IMR-90 (cell line): ENCODE measurements around the gene DDX53. TPM values are rescaled to one million over a fixed set of nuclear protein-coding genes. Genes with fewer than 3 reads are reported as not detected.

Experiments
- ATAC-seq: fragments of 200-7000 bp; cut with Tn5 transposase; 2 replicates; pipeline ENCODE4 v1.9.1; 2020; ENCODE audit warnings: low read depth, mild to moderate bottlenecking, moderate library complexity
- BruUV-seq: library from RNA; stranded (reverse); fragments of 400-500 nt; replicated peaks from 2 replicates; lab custom pipeline; 2021; lab: Mats Ljungman, UMichigan
- CTCF ChIA-PET: fragments of 300-600 bp; formaldehyde crosslinking; extraction: SDS; loops from one replicate; lab custom pipeline; 2021; ENCODE audit warnings: antibody characterized with exemption; lab: Yijun Ruan, JAX
- POLR2A ChIA-PET: fragments of 300-600 bp; sonication (Branson Sonifier 250); formaldehyde crosslinking; loops from one replicate; lab custom pipeline; 2022; ENCODE audit warnings: antibody characterized with exemption; ENCODE audit not compliant: unreplicated experiment; lab: Charles Lee
- DNase-seq: peaks from one replicate; pipeline ENCODE4 v3.0.0; 2013
- H2AFZ ChIP-seq: replicated peaks from 2 replicates; pipeline ENCODE3; 2013; ENCODE audit warnings: low read length, mild to moderate bottlenecking; ENCODE audit not compliant: poor library complexity
- H2AK5ac ChIP-seq: 2 replicates; pipeline ENCODE4 v1.6.1; 2013; ENCODE audit warnings: low read depth, low read length, inconsistent platforms
- H2AK9ac ChIP-seq: replicated peaks from 2 replicates; pipeline ENCODE3; 2013; ENCODE audit warnings: mild to moderate bottlenecking, low read depth, low read length, moderate library complexity; ENCODE audit not compliant: poor library complexity
- H2BK120ac ChIP-seq: 2 replicates; pipeline ENCODE4 v1.6.1; 2013; ENCODE audit warnings: low read depth, low read length, inconsistent platforms
- H2BK15ac ChIP-seq: 3 replicates; pipeline ENCODE4 v1.6.1; 2013; ENCODE audit warnings: low read depth, low read length, inconsistent platforms
- H2BK20ac ChIP-seq: 2 replicates; pipeline ENCODE4 v1.6.1; 2013; ENCODE audit warnings: low read depth, mild to moderate bottlenecking, inconsistent platforms, low read length, moderate library complexity
- H2BK5ac ChIP-seq: 2 replicates; pipeline ENCODE4 v1.6.1; 2013; ENCODE audit warnings: mild to moderate bottlenecking, low read depth, low read length, inconsistent platforms; ENCODE audit not compliant: poor library complexity, severe bottlenecking
- H3K14ac ChIP-seq: replicated peaks from 2 replicates; pipeline ENCODE4 v1.6.1; 2013; ENCODE audit warnings: low read depth, low read length, inconsistent platforms
- H3K18ac ChIP-seq: 2 replicates; pipeline ENCODE4 v1.6.1; 2013; ENCODE audit warnings: low read depth, low read length, control low read depth
- H3K23ac ChIP-seq: 2 replicates; pipeline ENCODE4 v1.6.1; 2013; ENCODE audit warnings: low read depth, low read length, inconsistent platforms
- H3K27ac ChIP-seq: 2 replicates; pipeline ENCODE4 v1.5.1; 2013; ENCODE audit warnings: mild to moderate bottlenecking, control low read depth, low read length; ENCODE audit not compliant: insufficient read depth
- H3K27me3 ChIP-seq: 2 replicates; pipeline ENCODE4 v1.6.1; 2013; ENCODE audit warnings: low read length; ENCODE audit not compliant: control insufficient read depth, insufficient read depth
- H3K36me3 ChIP-seq: 2 replicates; pipeline ENCODE4 v1.6.1; 2013; ENCODE audit warnings: low read length, mixed read lengths; ENCODE audit not compliant: control insufficient read depth, insufficient read depth
- H3K4ac ChIP-seq: 2 replicates; pipeline ENCODE4 v1.6.1; 2013; ENCODE audit warnings: low read depth, low read length, inconsistent platforms
- H3K4me1 ChIP-seq: 2 replicates; pipeline ENCODE4 v1.6.1; 2013; ENCODE audit warnings: low read length, mixed read lengths; ENCODE audit not compliant: control insufficient read depth, insufficient read depth
- H3K4me2 ChIP-seq: 2 replicates; pipeline ENCODE4 v1.6.1; 2013; ENCODE audit warnings: low read depth, mild to moderate bottlenecking, control low read depth, low read length, moderate library complexity
- H3K4me3 ChIP-seq: 2 replicates; pipeline ENCODE4 v1.5.1; 2013; ENCODE audit warnings: low read depth, mild to moderate bottlenecking, control low read depth, low read length, moderate library complexity; ENCODE audit not compliant: insufficient read depth
- H3K56ac ChIP-seq: 2 replicates; pipeline ENCODE4 v1.6.1; 2013; ENCODE audit warnings: low read length, inconsistent platforms; ENCODE audit not compliant: insufficient read depth; ENCODE audit errors: extremely low read depth
- H3K79me1 ChIP-seq, 2 experiments: 2 replicates each; pipeline ENCODE4 v1.6.1; 2013; ENCODE audit warnings: low read length in 2 of 2, inconsistent platforms in 1 of 2, low read depth in 1 of 2
- H3K9ac ChIP-seq: 2 replicates; pipeline ENCODE4 v1.6.1; 2013; ENCODE audit warnings: low read depth, low read length, control low read depth
- H3K9me1 ChIP-seq: 2 replicates; pipeline ENCODE4 v1.6.1; 2013; ENCODE audit warnings: low read length, inconsistent platforms; ENCODE audit not compliant: insufficient read depth
- H3K9me3 ChIP-seq: 2 replicates; pipeline ENCODE4 v1.6.1; 2013; ENCODE audit warnings: low read length; ENCODE audit not compliant: control insufficient read depth, insufficient read depth
- H4K20me1 ChIP-seq: 2 replicates; pipeline ENCODE4 v1.6.1; 2013; ENCODE audit warnings: low read length, inconsistent platforms; ENCODE audit not compliant: insufficient read depth
- H4K5ac ChIP-seq: 2 replicates; pipeline ENCODE4 v1.6.1; 2013; ENCODE audit warnings: mild to moderate bottlenecking, low read depth, low read length, control low read depth
- H4K8ac ChIP-seq, 2 experiments: 2 replicates each; pipeline ENCODE4 v1.6.1; 2013; ENCODE audit warnings: low read depth in 2 of 2, low read length in 2 of 2, control low read depth in 1 of 2, inconsistent platforms in 1 of 2
- H4K91ac ChIP-seq: 2 replicates; pipeline ENCODE4 v1.6.1; 2013; ENCODE audit warnings: low read depth, low read length, inconsistent platforms; ENCODE audit not compliant: insufficient read depth
- BHLHE40 ChIP-seq: fragments of 150-350 bp; IDR thresholded peaks from 2 replicates; pipeline ENCODE4 v1.6.1; 2016; ENCODE audit warnings: mild to moderate bottlenecking, low read depth, low read length
- CEBPB ChIP-seq: IDR thresholded peaks from 2 replicates; pipeline ENCODE4 v1.6.1; 2012; ENCODE audit warnings: low read depth, low read length, improper control_type of control experiment
- CTCF ChIP-seq: conservative IDR thresholded peaks from 2 replicates; pipeline ENCODE4 v1.5.1; 2012; ENCODE audit warnings: mild to moderate bottlenecking, low read depth, low read length, improper control_type of control experiment
- ELK1 ChIP-seq: fragments of 150-350 bp; IDR thresholded peaks from 2 replicates; pipeline ENCODE4 v1.6.1; 2016; ENCODE audit warnings: low read depth, mild to moderate bottlenecking, low read length, moderate library complexity, borderline replicate concordance
- FOS ChIP-seq: fragments of 150-350 bp; IDR thresholded peaks from 2 replicates; pipeline ENCODE4 v1.6.1; 2016; ENCODE audit warnings: low read depth, low read length
- MAFK ChIP-seq: IDR thresholded peaks from 2 replicates; pipeline ENCODE4 v1.6.1; 2012; ENCODE audit warnings: low read depth, low read length, improper control_type of control experiment
- MAZ ChIP-seq: IDR thresholded peaks from 2 replicates; pipeline ENCODE4 v1.6.1; 2012; ENCODE audit warnings: low read depth, mild to moderate bottlenecking, low read length, improper control_type of control experiment, moderate library complexity, borderline replicate concordance
- NFE2L2 ChIP-seq: fragments of 150-350 bp; IDR thresholded peaks from 2 replicates; pipeline ENCODE4 v1.6.1; 2016; ENCODE audit warnings: low read depth, mild to moderate bottlenecking, low read length
- POLR2A ChIP-seq: IDR thresholded peaks from 2 replicates; pipeline ENCODE4 v1.6.1; 2012; ENCODE audit warnings: mild to moderate bottlenecking, low read depth, low read length
- RCOR1 ChIP-seq: IDR thresholded peaks from 2 replicates; pipeline ENCODE4 v1.6.1; 2012; ENCODE audit warnings: mild to moderate bottlenecking, low read length, improper control_type of control experiment; ENCODE audit not compliant: insufficient replicate concordance
- RFX5 ChIP-seq: IDR thresholded peaks from 2 replicates; pipeline ENCODE4 v1.8.0; 2012; ENCODE audit warnings: low read depth, mild to moderate bottlenecking, low read length, moderate library complexity
- SMC3 ChIP-seq: fragments of 150-350 bp; IDR thresholded peaks from 2 replicates; pipeline ENCODE4 v1.6.1; 2016; ENCODE audit warnings: low read depth, mild to moderate bottlenecking, antibody characterized with exemption, low read length, moderate library complexity
- USF2 ChIP-seq: fragments of 150-350 bp; IDR thresholded peaks from 2 replicates; pipeline ENCODE4 v1.6.1; 2017; ENCODE audit warnings: mild to moderate bottlenecking, antibody characterized with exemption, low read length, low read depth
- WGBS, 2 experiments: methylation state at CpG; one replicate each; pipeline versions ENCODE4 v1.1.5 to v1.1.7; 2013; ENCODE audit warnings: missing lambda C conversion rate in 2 of 2; ENCODE audit not compliant: insufficient read length in 1 of 2; ENCODE audit errors: extremely low coverage in 2 of 2; 5-methylcytosine and 5-hydroxymethylcytosine counted together
- dilution Hi-C: fragments of 300-500 bp; cut with HindIII; formaldehyde crosslinking; loops from one replicate; pipeline ENCODE4 v1.14.3; 2018; ENCODE audit warnings: low sequenced_read_pairs; ENCODE audit not compliant: unreplicated experiment
- in situ Hi-C: fragments of 300-500 bp; cut with MboI; formaldehyde crosslinking; loops from 3 replicates; pipeline ENCODE4 v1.14.3; 2019; ENCODE audit warnings: low sequenced_read_pairs, inconsistent platforms, mixed read lengths
- intact Hi-C: fragments of 100-400 bp; cut with micrococcal nuclease; formaldehyde crosslinking; loops from 2 replicates; pipeline ENCODE4 v1.10.0; 2022
- polyA plus RNA-seq, 3 experiments: library from polyadenylated mRNA; depleted of rRNA; stranded (reverse); fragments of >200 nt; gene quantifications; 2 replicates each; pipeline ENCODE4 v1.2.3, GENCODE V29; 2012; ENCODE audit warnings: low replicate concordance in 1 of 3
- total RNA-seq: library from RNA; depleted of rRNA; stranded (reverse); fragments of >200 nt; gene quantifications from 2 replicates; pipeline ENCODE4 v1.2.3, GENCODE V29; 2012

DDX53 gene
- total and polyA plus RNA-seq, 2 of the 4 experiments (the other 2 are of a cell fraction): not detected

GRCh38 chrX:23012162-23012561 lies 12.4 kb downstream of the DDX53 start:
- POLR2A ChIA-PET: no interaction called here
- no TSS peak for BruUV-seq

More at GRCh38 chrX:23012162-23012561, 12.4 kb downstream of the DDX53 start:
- H2BK20ac ChIP-seq: no peak overlapping the region
- CTCF ChIA-PET: interaction anchor here (1.1 kb wide), 1 partner anchor 27 kb away, joined by 3 read pairs; no protein-coding TSS in a partner anchor
- H3K9ac ChIP-seq: no peak overlapping the region
- intact Hi-C loops: no loop called here
- no peaks in the 10 kb centered on the region for H3K9me3 ChIP-seq
- H3K56ac ChIP-seq: no peak overlapping the region
- no peak overlapping the region for H3K4ac ChIP-seq
- TF ChIP-seq ELK1: no peak
- no peak for TF ChIP-seq RCOR1
- TF ChIP-seq MAFK: no peak
- no peak for TF ChIP-seq FOS
- TF ChIP-seq NFE2L2: no peak
- no peak for TF ChIP-seq RFX5
- TF ChIP-seq CEBPB: no peak
- TF ChIP-seq CTCF: no peak
- no peak for TF ChIP-seq POLR2A
- no peak for TF ChIP-seq MAZ
- TF ChIP-seq SMC3: no peak
- no peak for TF ChIP-seq BHLHE40
- no peak for TF ChIP-seq USF2
- H2AFZ ChIP-seq: no peak overlapping the region
- no peak overlapping the region for H3K14ac ChIP-seq
- no peaks in the 10 kb centered on the region for H3K79me1 ChIP-seq
- DNase-seq (no peak), ATAC-seq (no peak)
- no peak overlapping the region for H4K8ac ChIP-seq
- no peaks in the 10 kb centered on the region for H3K36me3 ChIP-seq
- no peak overlapping the region for H3K4me3 ChIP-seq
- H3K4me1 ChIP-seq: no peaks in the 10 kb centered on the region
- no peak overlapping the region for H4K5ac ChIP-seq
- WGBS, 2 experiments: no CpG with 5 or more reads among the region's 2 CpGs
- no peak overlapping the region for H2AK9ac ChIP-seq
- H3K4me2 ChIP-seq: no peak overlapping the region
- H3K9me1 ChIP-seq: no peaks in the 10 kb centered on the region
- no peak overlapping the region for H4K91ac ChIP-seq
- in situ Hi-C loops: no loop called here
- H3K27me3 ChIP-seq: no peaks in the 10 kb centered on the region
- dilution Hi-C loops: no loop called here
- no peak overlapping the region for H2BK120ac ChIP-seq
- H2BK5ac ChIP-seq: no peak overlapping the region
- no peaks in the 10 kb centered on the region for H4K20me1 ChIP-seq
- no peak overlapping the region for H3K18ac ChIP-seq
- H3K27ac ChIP-seq: no peak overlapping the region
- no peak overlapping the region for H2BK15ac ChIP-seq
- no peak overlapping the region for H3K23ac ChIP-seq
- no peak overlapping the region for H2AK5ac ChIP-seq
